IMR-90 (cell line): Measurements from ENCODE around the gene ZFHX3. TPM values are rescaled to one million over a fixed set of nuclear protein-coding genes. Genes with fewer than 3 reads are reported as not detected.

Source experiments
- ATAC-seq: fragments of 200-7000 bp; cut with Tn5 transposase; 2 replicates; pipeline ENCODE4 v1.9.1; 2020; ENCODE audit warnings: low read depth, mild to moderate bottlenecking, moderate library complexity
- BruUV-seq: library from RNA; stranded (reverse); fragments of 400-500 nt; replicated peaks from 2 replicates; lab custom pipeline; 2021; lab: Mats Ljungman, UMichigan
- CTCF ChIA-PET: fragments of 300-600 bp; formaldehyde crosslinking; extraction: SDS; loops from one replicate; lab custom pipeline; 2021; ENCODE audit warnings: antibody characterized with exemption; lab: Yijun Ruan, JAX
- POLR2A ChIA-PET: fragments of 300-600 bp; sonication (Branson Sonifier 250); formaldehyde crosslinking; loops from one replicate; lab custom pipeline; 2022; ENCODE audit warnings: antibody characterized with exemption; ENCODE audit not compliant: unreplicated experiment; lab: Charles Lee
- DNase-seq: peaks from one replicate; pipeline ENCODE4 v3.0.0; 2013
- H2AFZ ChIP-seq: replicated peaks from 2 replicates; pipeline ENCODE3; 2013; ENCODE audit warnings: low read length, mild to moderate bottlenecking; ENCODE audit not compliant: poor library complexity
- H2AK5ac ChIP-seq: 2 replicates; pipeline ENCODE4 v1.6.1; 2013; ENCODE audit warnings: low read depth, low read length, inconsistent platforms
- H2AK9ac ChIP-seq: replicated peaks from 2 replicates; pipeline ENCODE3; 2013; ENCODE audit warnings: mild to moderate bottlenecking, low read depth, low read length, moderate library complexity; ENCODE audit not compliant: poor library complexity
- H2BK120ac ChIP-seq: 2 replicates; pipeline ENCODE4 v1.6.1; 2013; ENCODE audit warnings: low read depth, low read length, inconsistent platforms
- H2BK15ac ChIP-seq: 3 replicates; pipeline ENCODE4 v1.6.1; 2013; ENCODE audit warnings: low read depth, low read length, inconsistent platforms
- H2BK20ac ChIP-seq: 2 replicates; pipeline ENCODE4 v1.6.1; 2013; ENCODE audit warnings: low read depth, mild to moderate bottlenecking, inconsistent platforms, low read length, moderate library complexity
- H2BK5ac ChIP-seq: 2 replicates; pipeline ENCODE4 v1.6.1; 2013; ENCODE audit warnings: mild to moderate bottlenecking, low read depth, low read length, inconsistent platforms; ENCODE audit not compliant: poor library complexity, severe bottlenecking
- H3K14ac ChIP-seq: replicated peaks from 2 replicates; pipeline ENCODE4 v1.6.1; 2013; ENCODE audit warnings: low read depth, low read length, inconsistent platforms
- H3K18ac ChIP-seq: 2 replicates; pipeline ENCODE4 v1.6.1; 2013; ENCODE audit warnings: low read depth, low read length, control low read depth
- H3K23ac ChIP-seq: 2 replicates; pipeline ENCODE4 v1.6.1; 2013; ENCODE audit warnings: low read depth, low read length, inconsistent platforms
- H3K27ac ChIP-seq: 2 replicates; pipeline ENCODE4 v1.5.1; 2013; ENCODE audit warnings: mild to moderate bottlenecking, control low read depth, low read length; ENCODE audit not compliant: insufficient read depth
- H3K27me3 ChIP-seq: 2 replicates; pipeline ENCODE4 v1.6.1; 2013; ENCODE audit warnings: low read length; ENCODE audit not compliant: control insufficient read depth, insufficient read depth
- H3K36me3 ChIP-seq: 2 replicates; pipeline ENCODE4 v1.6.1; 2013; ENCODE audit warnings: low read length, mixed read lengths; ENCODE audit not compliant: control insufficient read depth, insufficient read depth
- H3K4ac ChIP-seq: 2 replicates; pipeline ENCODE4 v1.6.1; 2013; ENCODE audit warnings: low read depth, low read length, inconsistent platforms
- H3K4me1 ChIP-seq: 2 replicates; pipeline ENCODE4 v1.6.1; 2013; ENCODE audit warnings: low read length, mixed read lengths; ENCODE audit not compliant: control insufficient read depth, insufficient read depth
- H3K4me2 ChIP-seq: 2 replicates; pipeline ENCODE4 v1.6.1; 2013; ENCODE audit warnings: low read depth, mild to moderate bottlenecking, control low read depth, low read length, moderate library complexity
- H3K4me3 ChIP-seq: 2 replicates; pipeline ENCODE4 v1.5.1; 2013; ENCODE audit warnings: low read depth, mild to moderate bottlenecking, control low read depth, low read length, moderate library complexity; ENCODE audit not compliant: insufficient read depth
- H3K56ac ChIP-seq: 2 replicates; pipeline ENCODE4 v1.6.1; 2013; ENCODE audit warnings: low read length, inconsistent platforms; ENCODE audit not compliant: insufficient read depth; ENCODE audit errors: extremely low read depth
- H3K79me1 ChIP-seq, 2 experiments: 2 replicates each; pipeline ENCODE4 v1.6.1; 2013; ENCODE audit warnings: low read length in 2 of 2, inconsistent platforms in 1 of 2, low read depth in 1 of 2
- H3K9ac ChIP-seq: 2 replicates; pipeline ENCODE4 v1.6.1; 2013; ENCODE audit warnings: low read depth, low read length, control low read depth
- H3K9me1 ChIP-seq: 2 replicates; pipeline ENCODE4 v1.6.1; 2013; ENCODE audit warnings: low read length, inconsistent platforms; ENCODE audit not compliant: insufficient read depth
- H3K9me3 ChIP-seq: 2 replicates; pipeline ENCODE4 v1.6.1; 2013; ENCODE audit warnings: low read length; ENCODE audit not compliant: control insufficient read depth, insufficient read depth
- H4K20me1 ChIP-seq: 2 replicates; pipeline ENCODE4 v1.6.1; 2013; ENCODE audit warnings: low read length, inconsistent platforms; ENCODE audit not compliant: insufficient read depth
- H4K5ac ChIP-seq: 2 replicates; pipeline ENCODE4 v1.6.1; 2013; ENCODE audit warnings: mild to moderate bottlenecking, low read depth, low read length, control low read depth
- H4K8ac ChIP-seq, 2 experiments: 2 replicates each; pipeline ENCODE4 v1.6.1; 2013; ENCODE audit warnings: low read depth in 2 of 2, low read length in 2 of 2, control low read depth in 1 of 2, inconsistent platforms in 1 of 2
- H4K91ac ChIP-seq: 2 replicates; pipeline ENCODE4 v1.6.1; 2013; ENCODE audit warnings: low read depth, low read length, inconsistent platforms; ENCODE audit not compliant: insufficient read depth
- MXI1 ChIP-seq: IDR thresholded peaks from 2 replicates; pipeline ENCODE4 v1.6.1; 2012; ENCODE audit warnings: low read depth, mild to moderate bottlenecking, low read length, moderate library complexity, borderline replicate concordance
- RAD21 ChIP-seq: IDR thresholded peaks from 2 replicates; pipeline ENCODE4 v1.6.1; 2012; ENCODE audit warnings: low read length, improper control_type of control experiment
- SMC3 ChIP-seq: fragments of 150-350 bp; IDR thresholded peaks from 2 replicates; pipeline ENCODE4 v1.6.1; 2016; ENCODE audit warnings: low read depth, mild to moderate bottlenecking, antibody characterized with exemption, low read length, moderate library complexity
- WGBS, 2 experiments: methylation state at CpG; one replicate each; pipeline versions ENCODE4 v1.1.5 to v1.1.7; 2013; ENCODE audit warnings: missing lambda C conversion rate in 2 of 2; ENCODE audit not compliant: insufficient read length in 1 of 2; ENCODE audit errors: extremely low coverage in 2 of 2; 5-methylcytosine and 5-hydroxymethylcytosine counted together
- dilution Hi-C: fragments of 300-500 bp; cut with HindIII; formaldehyde crosslinking; loops from one replicate; pipeline ENCODE4 v1.14.3; 2018; ENCODE audit warnings: low sequenced_read_pairs; ENCODE audit not compliant: unreplicated experiment
- in situ Hi-C: fragments of 300-500 bp; cut with MboI; formaldehyde crosslinking; loops from 3 replicates; pipeline ENCODE4 v1.14.3; 2019; ENCODE audit warnings: low sequenced_read_pairs, inconsistent platforms, mixed read lengths
- intact Hi-C: fragments of 100-400 bp; cut with micrococcal nuclease; formaldehyde crosslinking; loops from 2 replicates; pipeline ENCODE4 v1.10.0; 2022
- polyA plus RNA-seq, 3 experiments: library from polyadenylated mRNA; depleted of rRNA; stranded (reverse); fragments of >200 nt; gene quantifications; 2 replicates each; pipeline ENCODE4 v1.2.3, GENCODE V29; 2012; ENCODE audit warnings: low replicate concordance in 1 of 3
- total RNA-seq: library from RNA; depleted of rRNA; stranded (reverse); fragments of >200 nt; gene quantifications from 2 replicates; pipeline ENCODE4 v1.2.3, GENCODE V29; 2012

ZFHX3 gene
- total and polyA plus RNA-seq, 2 of the 4 experiments (the other 2 are of a cell fraction): 1.4 to 1.7 TPM

- H3K23ac ChIP-seq: no peak overlapping the region
- ChIA-PET CTCF (no interaction called here), POLR2A (no interaction called here)
- TF ChIP-seq MXI1: no peak
- TF ChIP-seq SMC3: no peak
- TF ChIP-seq RAD21: no peak
- in situ Hi-C loops: no loop called here
- DNase-seq: no peak
- H3K79me1 ChIP-seq: peaks cover 21 to 44% of the 10 kb centered on the region in 2 experiments
- H3K4me2 ChIP-seq: no peak overlapping the region
- 92% methylated on average over 5 of the region's 11 CpGs; no CpG with 5 or more reads in 1 of the 2 experiments for WGBS, 2 experiments
- H2AK9ac ChIP-seq: no peak overlapping the region
- intact Hi-C loops: loop anchor here (5.0 kb wide), 1 partner anchor 297 kb away; no protein-coding TSS in a partner anchor
- no peaks in the 10 kb centered on the region for H3K27me3 ChIP-seq
- H3K4me1 ChIP-seq: peaks cover 29% of the 10 kb centered on the region
- H3K4ac ChIP-seq: no peak overlapping the region
- BruUV-seq: no TSS peak
- H4K5ac ChIP-seq: no peak overlapping the region
- H4K91ac ChIP-seq: no peak overlapping the region
- peak overlapping the region; percentile 16; the same call in 1 of the 2 replicates for H2AK5ac ChIP-seq
- no peak overlapping the region for H2AFZ ChIP-seq
- H2BK15ac ChIP-seq: no peak overlapping the region
- no peak overlapping the region for H4K8ac ChIP-seq
- no peak overlapping the region for H3K4me3 ChIP-seq
- H3K9me3 ChIP-seq: no peaks in the 10 kb centered on the region
- no peak overlapping the region for H3K18ac ChIP-seq
- peaks cover 2% of the 10 kb centered on the region; the same call in 1 of the 2 replicates for H3K36me3 ChIP-seq
- H4K20me1 ChIP-seq: peaks cover 13% of the 10 kb centered on the region
- no peak overlapping the region for H2BK5ac ChIP-seq
- no peak overlapping the region for H3K27ac ChIP-seq
- no peak for ATAC-seq
- peaks cover 13% of the 10 kb centered on the region for H3K9me1 ChIP-seq
- no peak overlapping the region for H3K56ac ChIP-seq
- dilution Hi-C loops: no loop called here
- no peak overlapping the region for H3K14ac ChIP-seq
- no peak overlapping the region for H2BK120ac ChIP-seq
- no peak overlapping the region for H2BK20ac ChIP-seq
- H3K9ac ChIP-seq: no peak overlapping the region
These were observed 168.1 kb downstream of the ZFHX3 start for GRCh38 chr16:72879846-72880245.
